Midbrain (tissue), 1 donor: ENCODE data around the gene CHD9NB.
"Not testable (repeated sequence)": the region's sequence is repeated elsewhere in the genome, so short reads cannot be mapped to it uniquely, and the experiment has no call there.

Experiments
- DNase-seq: peaks from one replicate; lab custom pipeline; 2025; lab: John Stamatoyannopoulos, UW

Gene CHD9NB

GRCh38 chr16:53083119-53083518 lies 30.4 kb upstream of the CHD9NB start:
- no peak for DNase-seq

- DNase-seq: no peak
Measured at GRCh38 chr16:53082509-53082908, 29.8 kb upstream of the CHD9NB start.

DNA sequence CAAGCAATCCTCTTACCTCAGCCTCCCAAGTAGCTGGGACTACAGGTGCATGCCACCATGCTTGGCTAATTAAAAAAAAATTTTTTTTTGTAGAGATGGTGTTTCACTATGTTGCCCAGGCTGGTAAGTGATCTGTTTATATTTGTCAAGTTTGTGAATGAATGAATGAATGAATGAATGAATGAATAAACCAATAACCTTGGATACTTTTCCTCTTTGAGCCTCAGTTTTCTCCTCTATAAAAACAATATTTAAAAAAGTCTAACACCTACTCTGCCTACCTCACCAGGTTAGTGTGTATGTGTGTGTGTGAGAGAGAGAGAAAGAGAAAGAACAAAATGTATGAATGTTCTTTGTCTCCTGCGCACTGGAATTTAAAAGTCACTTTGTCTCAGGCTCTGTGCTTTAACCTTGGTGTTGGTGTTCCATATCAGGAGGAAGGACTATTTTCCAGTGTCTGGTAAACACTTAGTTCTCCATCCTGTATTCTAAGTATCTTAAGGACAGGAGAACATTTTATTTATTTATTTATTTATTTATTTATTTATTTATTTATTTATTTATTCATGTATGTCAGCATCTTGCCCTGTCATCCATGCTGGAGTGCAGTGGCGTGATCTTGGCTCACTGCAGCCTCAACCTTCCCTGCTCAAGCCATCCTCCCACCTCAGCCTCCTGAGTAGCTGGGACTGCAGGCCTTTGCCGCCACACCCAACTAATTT lies 29.1 kb upstream of the CHD9NB start:
- no peak for DNase-seq

- no peak for DNase-seq
Measured at GRCh38 chr16:53081032-53081424, 28.3 kb upstream of the CHD9NB start.

DNA sequence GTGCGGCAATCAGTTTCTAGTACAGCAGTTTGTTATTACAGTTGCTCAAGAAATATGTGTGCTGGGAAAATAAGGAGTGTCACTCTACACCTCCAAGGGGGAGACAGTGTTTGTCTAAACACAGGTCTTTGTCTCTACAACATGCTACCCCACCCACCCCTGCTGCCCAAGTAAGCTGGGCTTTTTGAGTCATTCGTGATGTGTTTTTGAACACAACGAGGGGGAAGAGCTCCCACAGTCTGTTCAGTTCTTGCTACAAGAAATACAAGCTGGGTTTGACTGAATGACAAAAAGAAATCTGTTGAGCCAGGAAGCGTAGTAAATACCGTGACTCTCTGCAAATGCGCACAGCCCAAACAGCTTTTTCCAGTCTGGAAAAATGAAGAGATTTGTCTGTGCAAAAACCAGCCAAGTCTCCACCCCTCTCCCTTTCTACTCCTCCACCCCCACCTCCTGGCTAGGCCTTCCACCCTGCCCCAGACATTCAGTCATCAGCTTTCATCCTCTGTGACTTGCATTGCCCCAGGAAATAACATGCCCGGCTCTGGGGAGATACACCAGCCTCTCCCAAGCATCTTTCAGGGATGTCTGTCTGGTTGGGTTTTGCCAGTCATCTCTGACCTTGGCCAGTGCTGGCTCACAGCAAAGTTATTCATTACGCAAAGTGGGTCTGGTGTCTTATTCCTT lies 27.8 kb upstream of the CHD9NB start:
- peak; percentile 24 for DNase-seq

GRCh38 chr16:53078765-53079485 lies 26.2 kb upstream of the CHD9NB start:
- DNase-seq: no peak

GRCh38 chr16:53078247-53078646 lies 25.6 kb upstream of the CHD9NB start:
- DNase-seq: no peak

- DNase-seq: not testable (repeated sequence)
Measured at GRCh38 chr16:53075461-53075860, 22.8 kb upstream of the CHD9NB start.

DNA sequence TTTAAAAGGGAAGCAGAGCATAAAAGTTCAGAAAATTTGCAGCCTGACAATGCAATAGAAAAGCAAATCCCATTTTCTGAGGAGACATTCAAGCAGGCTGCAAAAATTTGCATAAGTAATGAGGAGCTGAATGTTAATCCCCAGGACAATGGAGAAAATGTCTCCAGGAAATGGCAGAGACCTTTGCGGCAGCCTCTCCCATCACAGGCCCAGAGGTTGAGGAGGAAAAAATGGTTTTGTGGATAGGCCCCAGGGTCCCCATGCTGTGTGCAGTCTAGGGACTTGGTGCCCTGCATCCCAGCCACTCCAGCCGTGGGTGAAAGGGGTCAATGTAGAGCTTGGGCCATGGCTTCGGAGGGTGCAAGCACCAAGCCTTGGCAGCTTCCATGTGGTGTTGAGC lies 21.6 kb upstream of the CHD9NB start:
- DNase-seq: not testable (repeated sequence)

DNA sequence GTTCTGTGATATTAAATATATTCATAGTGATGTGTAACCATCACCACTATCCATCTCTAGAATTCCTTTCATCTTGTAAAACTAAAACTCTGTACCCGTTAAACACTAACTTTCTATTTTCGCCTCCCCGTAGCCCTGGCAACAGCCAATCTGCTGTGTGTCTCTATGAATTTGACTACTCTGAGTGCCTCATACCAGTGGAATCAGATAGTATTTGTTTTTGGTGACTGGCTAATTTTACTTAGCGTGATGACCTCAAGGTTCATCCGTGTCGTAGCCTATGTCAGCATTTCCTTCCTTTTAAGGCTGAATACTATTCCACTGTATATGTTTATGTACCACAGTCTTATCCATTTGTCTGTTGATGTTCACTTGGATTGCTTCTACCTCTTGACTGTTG lies 20.3 kb upstream of the CHD9NB start:
- DNase-seq: no peak

DNA sequence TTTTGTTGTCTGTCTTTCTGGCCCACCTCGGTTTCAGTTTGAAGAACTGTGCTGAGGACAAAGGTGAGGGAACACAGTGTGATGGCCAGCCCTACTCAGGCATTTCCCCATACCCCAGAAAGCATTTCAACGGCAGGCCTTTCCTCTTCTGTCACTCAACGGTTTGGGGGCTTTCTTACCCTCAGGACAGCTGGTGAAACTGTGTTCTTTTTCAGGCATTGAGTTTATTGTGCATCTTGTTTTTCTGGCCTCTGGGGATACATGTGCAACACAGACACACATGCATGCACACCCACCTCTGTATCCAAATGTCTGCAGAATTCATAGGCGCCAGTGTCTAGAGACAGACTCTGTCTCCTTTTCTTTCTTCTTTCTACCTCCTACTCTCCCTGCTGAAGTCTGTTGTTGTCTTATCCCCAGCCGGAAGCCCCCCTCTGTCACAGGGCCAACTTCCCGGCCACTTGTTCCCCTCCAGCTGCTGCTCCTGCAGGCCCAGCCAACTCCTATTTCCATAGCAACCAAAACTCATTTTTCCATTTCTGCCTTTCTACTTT lies 19.1 kb upstream of the CHD9NB start:
- no peak for DNase-seq

- no peak for DNase-seq
Measured at GRCh38 chr16:53069772-53070171, 17.1 kb upstream of the CHD9NB start.

DNA sequence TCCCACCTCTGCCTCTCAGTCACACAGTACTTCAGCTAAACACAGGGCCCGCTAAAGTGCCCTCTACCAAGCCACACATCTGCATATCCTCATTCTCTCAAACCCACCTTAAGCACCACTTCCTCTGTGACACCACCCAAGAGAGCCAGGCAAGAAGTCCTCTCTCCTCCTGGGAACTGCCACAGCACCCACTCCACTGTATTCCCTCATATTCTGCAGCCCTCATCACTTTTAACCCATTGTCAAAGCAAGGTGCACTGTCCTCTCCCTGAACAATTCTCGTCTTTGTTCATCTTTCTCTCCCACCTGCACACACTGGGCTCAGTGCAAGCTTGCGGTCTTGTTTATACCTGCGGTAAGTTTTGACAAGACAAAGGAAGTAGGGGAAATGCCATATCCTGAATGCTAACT lies 15.7 kb upstream of the CHD9NB start:
- DNase-seq: no peak

- no peak for DNase-seq
Measured at GRCh38 chr16:53067675-53068074, 15.0 kb upstream of the CHD9NB start.

DNA sequence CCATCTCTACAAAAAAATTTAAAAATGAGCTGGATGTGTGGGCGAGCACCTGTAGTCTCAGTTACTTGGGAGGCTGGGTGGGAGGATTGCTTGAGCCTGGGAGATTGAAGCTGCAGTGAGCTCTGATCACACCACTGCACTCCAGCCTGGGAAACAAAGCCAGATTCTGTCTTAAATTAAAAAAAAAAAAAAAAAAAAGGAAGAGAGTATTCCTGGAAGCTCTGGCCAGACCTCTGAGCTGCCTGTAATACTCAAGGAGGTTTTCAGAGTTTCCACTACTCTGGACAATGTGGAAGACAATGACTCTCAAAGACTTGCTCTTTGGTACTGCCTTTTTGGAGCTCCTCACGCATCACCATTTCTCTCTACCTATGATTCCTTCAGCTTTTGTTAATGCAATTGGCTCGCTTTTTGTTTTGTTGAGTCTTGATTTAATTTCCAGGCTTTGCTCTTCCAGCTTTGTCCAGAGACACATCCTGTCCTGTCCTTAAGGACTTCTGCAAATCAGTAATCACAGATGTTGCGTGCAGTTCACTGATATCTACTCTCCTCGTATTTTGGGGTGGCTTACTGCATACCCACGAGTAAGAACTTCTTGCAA lies 12.9 kb upstream of the CHD9NB start:
- no peak for DNase-seq

DNA sequence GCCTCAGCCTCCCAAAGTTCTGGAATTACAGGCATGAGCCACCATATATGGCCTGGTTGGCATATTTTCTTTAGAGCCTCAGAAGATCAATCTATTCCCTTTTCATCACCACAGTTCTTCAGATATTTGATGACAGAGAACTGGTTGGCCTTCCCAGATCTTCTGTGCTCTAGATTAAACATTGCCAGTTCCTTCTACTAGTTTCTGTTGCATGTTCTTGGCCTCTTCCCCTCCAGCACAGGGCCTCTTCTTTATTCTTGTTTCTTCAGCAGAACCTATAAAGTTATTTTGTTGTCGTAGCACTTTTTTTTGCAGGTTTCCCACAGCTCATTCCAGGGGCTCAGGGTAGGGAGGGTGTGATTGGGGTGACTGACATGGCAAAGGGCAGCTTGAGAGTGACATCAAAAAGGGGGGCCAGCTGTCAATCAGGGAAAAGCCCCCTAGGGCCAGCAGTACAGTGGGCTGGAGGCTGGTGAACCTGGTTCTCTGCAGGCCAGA lies 11.4 kb upstream of the CHD9NB start:
- no peak for DNase-seq

GRCh38 chr16:53061701-53062159 lies 9.0 kb upstream of the CHD9NB start:
- DNase-seq: peak; percentile 29

DNA sequence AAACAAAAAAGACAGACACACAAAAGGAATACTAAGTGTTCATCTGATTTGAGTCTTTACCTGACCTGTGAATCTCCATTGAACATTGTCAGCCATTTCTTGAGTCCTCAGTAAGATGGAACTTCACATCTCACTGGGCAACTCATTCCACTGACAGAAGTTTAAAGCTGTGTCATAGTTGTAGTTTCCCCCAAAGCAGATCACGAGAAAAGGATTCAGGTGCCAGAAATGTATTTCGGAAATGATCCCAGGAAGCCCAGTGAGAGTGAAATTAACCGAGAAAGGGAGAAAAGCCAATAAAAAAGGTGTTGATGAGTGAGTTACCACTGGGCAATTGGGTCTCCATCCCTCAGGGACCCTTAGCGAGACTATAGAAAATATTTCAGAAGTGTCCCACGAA lies 8.6 kb upstream of the CHD9NB start:
- DNase-seq: no peak

DNA sequence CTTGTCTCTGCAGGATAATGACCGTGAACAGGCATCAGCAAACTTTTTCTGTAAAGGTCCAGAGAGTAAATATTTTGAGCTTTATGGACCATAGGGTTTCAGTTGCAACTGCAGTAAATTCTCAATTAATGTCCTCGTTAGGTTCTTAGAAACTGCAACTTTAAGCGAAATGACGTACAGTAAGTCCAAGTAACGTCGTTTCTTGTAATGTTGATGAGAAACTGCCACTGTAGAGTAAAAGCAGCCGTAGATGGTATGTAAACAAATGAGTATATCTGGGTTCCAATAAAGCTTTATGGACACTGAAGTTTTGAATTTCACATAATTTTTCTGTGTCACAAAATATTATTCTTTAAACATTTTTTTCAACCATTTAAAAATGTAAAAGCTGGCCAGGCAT lies 7.0 kb upstream of the CHD9NB start:
- DNase-seq: no peak

DNA sequence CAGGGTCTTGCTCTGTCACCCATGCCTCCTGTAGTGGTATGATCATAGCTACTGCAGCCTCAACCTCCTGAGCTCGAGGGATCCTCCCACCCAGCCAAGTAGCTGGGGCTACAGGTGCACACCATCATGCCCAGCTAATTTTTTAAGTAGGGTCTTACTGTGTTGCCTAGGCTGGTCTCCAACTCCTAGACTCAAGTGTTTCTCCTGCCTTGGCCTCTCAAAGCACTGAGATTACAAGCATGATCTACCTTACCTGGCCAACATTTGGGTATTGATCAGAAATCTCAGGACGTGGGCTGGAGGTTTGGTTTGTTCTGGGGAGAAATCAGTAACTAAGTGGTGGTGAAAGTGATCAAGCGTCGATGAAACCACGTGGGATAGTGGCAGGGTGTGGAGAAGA lies 6.2 kb upstream of the CHD9NB start:
- DNase-seq: no peak

- no peak for DNase-seq
Measured at GRCh38 chr16:53058441-53058840, 5.7 kb upstream of the CHD9NB start.

- no peak for DNase-seq
Measured at GRCh38 chr16:53057658-53058057, 5.0 kb upstream of the CHD9NB start.
